Nephron progenitor cell (in vitro differentiated cells): Measurements from ENCODE around the gene PDZRN3.

Experiments
- DNase-seq: peaks from one replicate; pipeline ENCODE4 v3.0.0; 2021
- H3K27ac Mint-ChIP-seq: 2 replicates; pipeline ENCODE4 v1.8.0; 2021; ENCODE audit warnings: mild to moderate bottlenecking, moderate library complexity, mixed read lengths
- H3K27me3 Mint-ChIP-seq: 2 replicates; pipeline ENCODE4 v1.8.0; 2021; ENCODE audit warnings: mild to moderate bottlenecking, low read depth, mixed read lengths; ENCODE audit not compliant: poor library complexity
- H3K36me3 Mint-ChIP-seq: 2 replicates; pipeline ENCODE4 v1.8.0; 2021; ENCODE audit warnings: low read depth, mixed read lengths
- H3K4me1 Mint-ChIP-seq: 2 replicates; pipeline ENCODE4 v1.8.0; 2021; ENCODE audit warnings: mixed read lengths
- H3K4me3 Mint-ChIP-seq: 2 replicates; pipeline ENCODE4 v1.8.0; 2021; ENCODE audit warnings: mild to moderate bottlenecking, moderate library complexity, mixed read lengths
- H3K9me3 Mint-ChIP-seq: 2 replicates; pipeline ENCODE4 v1.8.0; 2021; ENCODE audit warnings: mild to moderate bottlenecking, moderate library complexity, mixed read lengths
- TF ChIP-seq, protein P1 (sequence below): fragments of 200-600 bp; sonication (generic); IDR thresholded peaks from 2 replicates; pipeline ENCODE4 v1.5.0; 2021; ENCODE audit warnings: antibody characterized with exemption

The PDZRN3 gene

DNA sequence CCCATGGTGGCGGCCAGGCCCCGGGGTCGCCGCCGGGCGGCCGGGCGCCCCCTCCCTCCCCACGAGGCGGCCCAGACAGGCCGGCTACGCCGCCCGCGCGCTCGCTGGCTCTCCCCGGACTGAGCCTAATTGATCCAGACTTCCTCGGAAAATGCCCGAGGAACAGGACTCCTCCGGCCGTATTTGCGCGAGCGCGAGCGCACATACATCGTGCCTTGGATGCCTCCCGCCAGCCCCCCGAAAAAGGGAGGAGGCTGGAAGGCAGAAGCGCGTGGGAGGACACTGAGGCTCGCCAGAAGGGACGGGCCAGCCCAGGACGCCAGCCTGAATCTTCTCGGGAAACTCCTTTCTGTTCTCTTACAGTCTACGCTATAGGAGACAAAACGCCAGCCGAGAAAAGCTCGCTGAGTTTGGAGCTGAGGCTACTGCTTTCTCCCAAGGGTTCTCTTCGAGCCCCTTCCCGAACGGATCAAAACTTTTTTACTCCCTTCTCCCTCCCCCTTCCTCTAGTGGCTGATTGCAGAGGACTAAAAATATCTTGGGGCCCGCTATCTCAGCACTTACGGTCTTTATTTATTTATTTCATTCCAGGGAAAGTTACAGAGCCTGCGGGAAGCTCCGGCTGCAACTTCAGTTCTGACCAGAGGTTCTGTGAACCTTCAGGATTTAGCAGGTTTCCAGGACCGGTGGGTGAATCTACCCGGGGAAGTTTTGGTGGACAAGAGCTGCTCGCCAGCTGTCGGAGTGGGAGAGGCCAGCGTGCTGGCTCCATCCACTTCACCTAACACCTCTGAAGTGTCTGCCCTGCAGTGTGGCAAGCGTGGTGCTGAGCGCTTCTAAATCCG is at the start of gene PDZRN3:
PDZRN3 (minus strand) TSS at position 121 of the 845 bp plus-strand sequence.
- Mint-ChIP-seq H3K9me3 (no peaks in the 10 kb centered on the region), H3K4me1 (peaks cover 81% of the 10 kb centered on the region), H3K36me3 (peaks cover 3% of the 10 kb centered on the region), H3K27ac (peak within 1 kb of the TSS; percentile 98), H3K4me3 (peak within 1 kb of the TSS; percentile 89), H3K27me3 (no peaks in the 10 kb centered on the region)
- TF ChIP-seq, protein P1, sequence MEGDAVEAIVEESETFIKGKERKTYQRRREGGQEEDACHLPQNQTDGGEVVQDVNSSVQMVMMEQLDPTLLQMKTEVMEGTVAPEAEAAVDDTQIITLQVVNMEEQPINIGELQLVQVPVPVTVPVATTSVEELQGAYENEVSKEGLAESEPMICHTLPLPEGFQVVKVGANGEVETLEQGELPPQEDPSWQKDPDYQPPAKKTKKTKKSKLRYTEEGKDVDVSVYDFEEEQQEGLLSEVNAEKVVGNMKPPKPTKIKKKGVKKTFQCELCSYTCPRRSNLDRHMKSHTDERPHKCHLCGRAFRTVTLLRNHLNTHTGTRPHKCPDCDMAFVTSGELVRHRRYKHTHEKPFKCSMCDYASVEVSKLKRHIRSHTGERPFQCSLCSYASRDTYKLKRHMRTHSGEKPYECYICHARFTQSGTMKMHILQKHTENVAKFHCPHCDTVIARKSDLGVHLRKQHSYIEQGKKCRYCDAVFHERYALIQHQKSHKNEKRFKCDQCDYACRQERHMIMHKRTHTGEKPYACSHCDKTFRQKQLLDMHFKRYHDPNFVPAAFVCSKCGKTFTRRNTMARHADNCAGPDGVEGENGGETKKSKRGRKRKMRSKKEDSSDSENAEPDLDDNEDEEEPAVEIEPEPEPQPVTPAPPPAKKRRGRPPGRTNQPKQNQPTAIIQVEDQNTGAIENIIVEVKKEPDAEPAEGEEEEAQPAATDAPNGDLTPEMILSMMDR: no peak
- DNase-seq: peak; percentile 81

DNA sequence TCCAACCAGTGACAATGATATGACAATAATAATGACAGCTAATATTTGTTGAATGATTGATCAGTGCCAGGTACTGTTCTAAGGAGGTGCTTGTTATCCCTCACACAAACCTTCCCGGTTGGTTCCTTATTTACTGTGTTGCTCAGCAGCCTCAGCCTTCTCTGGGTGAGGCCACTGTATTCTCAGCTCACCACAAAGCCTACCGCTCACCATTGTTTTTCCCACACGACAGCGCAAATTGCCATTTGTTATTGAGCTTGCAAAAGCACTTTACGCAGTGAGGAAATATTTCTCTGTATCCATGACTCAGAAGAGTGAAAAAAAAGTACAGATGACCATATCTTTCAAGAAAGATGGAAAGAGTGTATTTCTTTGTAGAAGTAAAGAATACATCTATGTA is 49.5 kb upstream of the PDZRN3 start:
- H3K27me3 Mint-ChIP-seq: no peaks in the 10 kb centered on the region
- no peak overlapping the region for H3K27ac Mint-ChIP-seq
- no peaks in the 10 kb centered on the region for H3K9me3 Mint-ChIP-seq
- no peak for DNase-seq
- peaks cover 30% of the 10 kb centered on the region for H3K4me1 Mint-ChIP-seq
- TF ChIP-seq, protein P1: no peak
- H3K4me3 Mint-ChIP-seq: no peak overlapping the region
- H3K36me3 Mint-ChIP-seq: no peaks in the 10 kb centered on the region

DNA sequence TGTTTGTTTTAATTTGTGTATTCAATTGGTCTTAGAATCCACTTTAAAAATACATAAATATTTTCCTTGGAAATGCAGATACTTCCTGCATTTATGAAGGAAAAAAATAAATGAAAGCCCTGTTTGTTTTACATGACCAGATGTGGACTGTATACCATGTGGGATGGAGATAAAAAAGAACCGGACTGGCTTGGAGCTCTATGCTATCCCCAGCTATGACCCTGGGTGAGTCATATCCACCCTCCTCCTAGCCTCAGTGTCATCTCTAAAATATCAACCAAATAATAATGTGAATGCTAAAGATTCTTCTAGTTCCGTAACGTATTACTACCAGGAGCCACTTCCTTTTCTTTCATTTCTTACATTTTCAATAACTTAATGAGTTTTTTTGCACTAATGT is 44.5 kb upstream of the PDZRN3 start:
- H3K27ac Mint-ChIP-seq: no peak overlapping the region
- no peak overlapping the region for H3K4me3 Mint-ChIP-seq
- peaks cover 41% of the 10 kb centered on the region for H3K4me1 Mint-ChIP-seq
- no peaks in the 10 kb centered on the region for H3K27me3 Mint-ChIP-seq
- H3K9me3 Mint-ChIP-seq: no peaks in the 10 kb centered on the region
- TF ChIP-seq, protein P1: no peak
- no peaks in the 10 kb centered on the region for H3K36me3 Mint-ChIP-seq
- no peak for DNase-seq

DNA sequence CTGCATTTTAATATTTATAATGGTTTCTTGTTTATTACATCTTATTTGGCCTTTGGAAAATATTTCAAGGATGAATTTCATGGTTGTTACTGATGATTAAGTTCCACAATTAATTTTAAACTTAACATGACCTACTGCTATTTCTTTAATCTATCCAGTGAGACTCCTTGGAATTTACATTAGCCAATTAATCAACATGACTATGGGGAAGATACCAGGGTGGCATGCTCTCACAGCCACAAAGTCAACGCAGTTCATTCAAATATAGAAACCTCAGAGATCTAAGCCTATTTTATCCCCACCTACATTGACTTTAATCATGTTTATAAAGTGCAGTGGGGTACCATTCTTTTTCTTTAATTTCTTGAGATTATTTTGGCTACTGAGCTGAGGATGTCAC is 43.6 kb upstream of the PDZRN3 start:
- TF ChIP-seq, protein P1: no peak
- H3K9me3 Mint-ChIP-seq: no peaks in the 10 kb centered on the region
- peaks cover 33% of the 10 kb centered on the region for H3K4me1 Mint-ChIP-seq
- H3K27ac Mint-ChIP-seq: no peak overlapping the region
- no peaks in the 10 kb centered on the region for H3K36me3 Mint-ChIP-seq
- no peaks in the 10 kb centered on the region for H3K27me3 Mint-ChIP-seq
- H3K4me3 Mint-ChIP-seq: no peak overlapping the region
- DNase-seq: no peak

DNA sequence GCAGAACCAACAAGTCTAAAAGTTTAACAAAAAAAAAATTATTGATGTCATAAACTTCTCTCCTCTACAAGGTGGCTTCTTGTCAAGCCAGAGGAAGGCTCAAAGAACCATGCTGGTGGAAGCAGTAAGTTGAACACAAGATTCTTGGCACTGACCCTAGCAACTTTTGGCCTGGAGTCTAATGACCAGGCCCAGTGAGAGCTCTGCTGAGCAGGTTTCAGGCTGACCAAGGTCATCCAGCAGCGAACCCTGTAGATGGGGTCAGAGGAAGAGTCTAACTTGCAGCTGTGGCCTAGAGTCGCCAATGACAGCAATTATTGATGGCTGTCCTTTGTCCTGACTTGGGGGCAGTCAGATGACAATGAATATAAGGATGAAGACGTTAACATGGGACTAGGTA is 43.1 kb upstream of the PDZRN3 start:
- H3K27ac Mint-ChIP-seq: no peak overlapping the region
- H3K4me3 Mint-ChIP-seq: no peak overlapping the region
- TF ChIP-seq, protein P1: no peak
- H3K9me3 Mint-ChIP-seq: no peaks in the 10 kb centered on the region
- peaks cover 28% of the 10 kb centered on the region for H3K4me1 Mint-ChIP-seq
- no peaks in the 10 kb centered on the region for H3K27me3 Mint-ChIP-seq
- no peaks in the 10 kb centered on the region for H3K36me3 Mint-ChIP-seq
- DNase-seq: no peak

DNA sequence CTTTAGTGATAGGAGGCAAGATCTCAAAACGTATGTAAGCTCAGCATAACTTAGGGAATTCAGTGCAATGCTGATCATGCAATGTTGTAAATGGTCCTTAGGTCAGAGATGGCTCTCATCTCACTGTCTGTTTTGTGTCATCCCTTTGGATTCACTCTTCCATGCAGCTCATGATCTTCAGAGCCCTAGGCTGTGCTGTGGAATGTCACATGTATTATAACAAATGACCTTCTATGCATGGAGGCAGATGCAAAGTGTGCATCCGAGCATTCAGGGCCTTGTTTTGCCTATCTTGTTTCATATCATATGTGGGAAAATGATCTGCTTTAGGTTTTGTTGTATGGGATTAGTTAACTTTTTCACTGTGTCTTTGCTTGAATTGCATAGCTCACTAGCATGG is 40.5 kb upstream of the PDZRN3 start:
- DNase-seq: no peak
- H3K27me3 Mint-ChIP-seq: no peaks in the 10 kb centered on the region
- H3K4me1 Mint-ChIP-seq: peaks cover 38% of the 10 kb centered on the region
- TF ChIP-seq, protein P1: no peak
- H3K36me3 Mint-ChIP-seq: no peaks in the 10 kb centered on the region
- no peak overlapping the region for H3K4me3 Mint-ChIP-seq
- H3K9me3 Mint-ChIP-seq: no peaks in the 10 kb centered on the region
- H3K27ac Mint-ChIP-seq: no peak overlapping the region
